ENCODE results near the gene WDR87. TPM values are rescaled to one million over a fixed set of nuclear protein-coding genes. Genes with fewer than 3 reads are reported as not detected.

WDR87 gene
- total RNA-seq: not detected in 2 replicates

DNA sequence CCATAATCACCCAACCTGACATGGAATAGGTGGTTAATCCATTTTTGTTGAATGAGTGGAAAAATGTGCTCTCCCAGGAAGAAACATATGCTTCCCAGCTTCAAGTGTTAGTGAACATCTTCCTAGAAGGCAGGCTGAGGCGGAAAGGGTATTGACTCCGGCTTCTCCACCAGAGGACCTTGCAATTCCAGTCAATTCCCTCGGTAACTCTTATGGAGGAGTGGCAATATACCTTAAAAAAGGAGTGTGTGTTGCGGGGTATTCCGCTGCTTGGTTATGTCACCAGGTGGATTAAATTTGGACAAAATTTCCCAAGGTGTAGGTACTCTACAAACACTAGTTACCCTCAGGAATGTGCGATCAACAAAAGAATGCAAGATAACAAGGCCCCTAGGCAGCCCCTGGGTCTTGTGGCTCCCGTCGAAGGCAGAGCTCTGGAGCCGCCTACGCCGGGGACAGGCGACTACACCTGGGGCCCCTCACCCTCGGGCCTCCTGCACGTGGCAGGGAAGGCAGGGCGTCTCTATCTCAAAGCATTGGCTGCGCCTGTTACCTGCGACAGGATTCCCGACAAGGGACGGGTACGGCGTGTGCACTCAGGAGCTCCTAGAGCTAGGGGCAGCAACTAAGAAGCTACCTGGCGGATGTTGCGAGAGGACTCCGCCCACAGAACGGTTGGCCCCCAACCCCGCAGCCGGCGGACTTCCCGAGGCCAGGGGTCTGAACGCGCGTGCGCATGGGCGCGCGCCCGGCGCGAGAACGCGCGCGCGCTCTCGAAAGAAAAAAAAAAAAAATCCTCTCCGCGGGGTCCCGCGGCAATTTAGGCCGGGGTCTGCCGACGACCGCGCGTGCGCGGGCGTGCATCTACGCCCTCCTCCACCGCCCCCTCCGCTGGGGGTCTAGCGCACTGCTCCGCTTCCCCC lies at the start of gene WDR87:
Gene WDR87 (minus strand): TSS at position 649 of the 923 bp plus-strand sequence. CDS start 8,355 bp downstream, outside the sequence.

DNA sequence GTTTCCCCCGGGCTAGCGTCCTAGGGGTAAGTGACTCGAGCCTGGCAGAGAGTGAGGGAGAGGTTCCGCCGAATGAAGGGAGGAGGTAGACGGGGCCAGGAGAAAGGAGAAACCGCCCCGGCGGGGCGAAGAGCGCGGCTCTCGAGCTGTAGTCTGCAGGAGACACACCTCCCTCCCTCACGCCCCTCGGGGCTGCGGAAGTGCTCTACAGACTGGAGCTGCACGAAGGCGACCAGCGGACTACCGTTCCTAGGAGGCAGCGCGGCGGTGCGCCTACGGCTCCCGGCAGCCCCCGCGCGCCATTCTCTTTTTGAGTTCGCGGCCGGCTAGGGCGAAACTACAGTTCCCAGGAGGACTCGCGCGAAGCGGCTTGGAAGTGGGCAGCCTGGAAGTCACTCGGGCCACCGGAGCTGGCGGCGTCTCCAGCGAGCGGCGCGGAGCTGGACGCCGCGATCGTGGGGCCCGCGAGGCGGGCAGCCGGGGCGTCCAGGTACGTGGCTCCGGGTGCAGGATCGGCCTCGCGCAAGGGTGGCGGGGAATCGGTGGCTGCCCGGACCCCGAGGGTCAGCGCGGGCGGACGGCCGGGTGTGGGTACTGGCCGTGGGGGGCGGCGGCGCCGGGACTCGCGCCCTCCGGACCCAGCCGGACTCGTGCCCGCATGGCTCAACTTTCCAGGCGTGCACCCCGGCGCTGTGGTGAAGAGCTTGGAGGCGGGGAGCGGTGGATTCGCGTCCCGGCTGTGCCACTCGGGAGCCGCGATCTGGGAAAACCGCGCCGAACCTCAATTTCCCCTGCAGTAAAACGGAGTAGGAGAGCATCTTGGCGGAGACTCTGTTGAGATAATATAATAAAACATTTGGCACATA lies 708 bp upstream of the WDR87 start, which contains the start of gene SIPA1L3:
Gene SIPA1L3 (plus strand): TSS at position 340 of the 866 bp plus-strand sequence. CDS start 174,358 bp downstream, outside the sequence.

Other genes with a start within 250 kb of the WDR87 start
- gene ZNF607, start 186.8 kb downstream of the WDR87 start, total RNA-seq: 1.7 and 3.1 TPM in 2 replicates
- gene ZNF573, start 127.0 kb downstream of the WDR87 start, total RNA-seq: 3.4 and 5.5 TPM in 2 replicates
- 8.7 and 12.1 TPM in 2 replicates for gene SIPA1L3, start 614 bp upstream of the WDR87 start, total RNA-seq

All from dermis lymphatic vessel endothelial cell (primary cell).